HG02759 (cell line): Measurements from ENCODE around the gene EYA3.

Experiments
- ATAC-seq: cut with Tn5 transposase; IDR thresholded peaks from one replicate; pipeline ENCODE4 v1.9.1; 2021; ENCODE audit warnings: mild to moderate bottlenecking, moderate library complexity; ENCODE audit not compliant: unreplicated experiment

EYA3 gene

DNA sequence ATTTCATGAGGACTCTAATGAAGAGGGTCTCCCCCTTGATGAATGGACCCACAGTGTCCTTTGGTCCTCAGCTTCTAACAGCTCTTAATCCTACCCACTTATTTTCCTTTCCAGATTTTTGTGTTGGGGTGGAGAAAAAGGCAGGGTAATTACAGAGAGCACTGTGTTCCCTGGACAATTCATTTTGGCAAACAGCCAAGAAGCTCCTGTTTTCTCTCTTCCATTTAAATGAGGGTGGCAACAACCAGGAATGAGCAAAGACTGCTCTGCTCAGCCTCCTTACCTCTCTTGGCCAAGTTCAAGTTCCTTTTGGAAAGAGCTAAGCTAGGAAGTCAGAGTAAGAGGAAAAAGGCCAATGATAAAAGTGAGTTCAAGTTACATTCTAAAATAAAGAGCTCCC lies 116.7 kb downstream of the EYA3 start:
- no peak for ATAC-seq

DNA sequence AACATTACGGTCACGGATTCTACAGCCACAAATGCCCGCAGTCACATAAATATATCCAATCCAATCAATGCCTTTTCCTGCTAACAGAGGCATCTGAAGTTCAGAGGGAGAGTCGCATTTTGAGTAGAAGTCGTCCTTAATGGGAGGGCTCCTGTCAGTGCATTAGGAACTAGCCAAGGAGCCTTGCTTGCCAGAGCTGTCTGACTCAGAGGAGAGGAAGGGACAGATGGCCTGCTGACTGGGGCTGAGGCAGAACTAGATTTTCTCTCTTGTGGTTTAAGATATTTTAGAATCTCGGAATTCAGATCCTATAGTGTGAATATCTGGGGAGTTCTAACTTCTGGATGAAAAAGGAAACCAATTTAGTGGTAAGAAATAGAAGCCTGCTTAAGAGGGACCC lies 118.0 kb downstream of the EYA3 start:
- ATAC-seq = no peak

DNA sequence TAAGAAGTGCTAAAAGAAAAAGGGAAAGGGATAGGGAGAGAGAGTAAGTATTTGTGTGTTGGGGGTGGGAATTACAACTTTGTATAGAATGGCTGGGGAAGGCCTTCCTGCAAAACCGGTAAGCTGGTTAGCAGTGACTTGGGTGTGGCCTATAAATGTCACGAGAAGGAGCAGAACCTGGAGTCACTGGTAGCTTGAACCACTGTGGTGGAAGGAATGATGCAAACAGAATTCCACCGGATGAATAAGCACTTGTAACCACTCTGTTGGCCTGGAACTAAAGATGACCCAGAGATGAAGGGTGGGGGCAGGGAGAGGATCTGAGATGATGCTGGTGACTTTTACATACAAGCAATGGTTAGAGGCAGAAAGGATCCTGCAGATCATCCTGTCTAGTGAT lies 119.7 kb downstream of the EYA3 start:
- no peak for ATAC-seq

DNA sequence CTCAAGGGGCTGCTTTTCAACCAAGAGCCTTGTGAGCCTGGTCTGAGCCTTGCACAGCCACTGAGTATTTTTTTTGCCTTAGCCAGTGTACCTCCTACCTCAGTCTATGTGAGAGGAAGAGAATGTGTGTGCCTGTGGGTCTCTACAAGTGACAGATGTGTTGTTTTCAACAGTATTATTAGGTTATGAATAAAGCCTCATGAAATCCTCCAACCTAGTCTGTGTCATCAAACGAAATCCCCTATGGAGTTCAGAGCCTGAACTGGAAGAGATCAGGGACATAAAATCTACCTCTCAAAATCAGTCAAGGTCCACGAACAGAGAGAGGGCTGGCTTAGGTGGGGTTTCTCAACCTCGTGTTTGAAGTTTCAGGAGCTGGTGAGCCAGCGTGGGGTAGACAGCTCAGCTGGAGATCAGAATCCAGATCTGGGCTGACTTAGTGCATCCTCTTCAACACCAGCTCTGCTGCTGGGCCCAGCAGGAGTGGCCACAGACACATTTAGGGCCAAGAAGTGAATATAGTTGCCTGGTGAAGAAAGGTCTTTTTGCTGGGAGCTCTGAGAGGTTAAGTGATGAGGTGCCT lies 120.4 kb downstream of the EYA3 start:
- ATAC-seq = no peak

DNA sequence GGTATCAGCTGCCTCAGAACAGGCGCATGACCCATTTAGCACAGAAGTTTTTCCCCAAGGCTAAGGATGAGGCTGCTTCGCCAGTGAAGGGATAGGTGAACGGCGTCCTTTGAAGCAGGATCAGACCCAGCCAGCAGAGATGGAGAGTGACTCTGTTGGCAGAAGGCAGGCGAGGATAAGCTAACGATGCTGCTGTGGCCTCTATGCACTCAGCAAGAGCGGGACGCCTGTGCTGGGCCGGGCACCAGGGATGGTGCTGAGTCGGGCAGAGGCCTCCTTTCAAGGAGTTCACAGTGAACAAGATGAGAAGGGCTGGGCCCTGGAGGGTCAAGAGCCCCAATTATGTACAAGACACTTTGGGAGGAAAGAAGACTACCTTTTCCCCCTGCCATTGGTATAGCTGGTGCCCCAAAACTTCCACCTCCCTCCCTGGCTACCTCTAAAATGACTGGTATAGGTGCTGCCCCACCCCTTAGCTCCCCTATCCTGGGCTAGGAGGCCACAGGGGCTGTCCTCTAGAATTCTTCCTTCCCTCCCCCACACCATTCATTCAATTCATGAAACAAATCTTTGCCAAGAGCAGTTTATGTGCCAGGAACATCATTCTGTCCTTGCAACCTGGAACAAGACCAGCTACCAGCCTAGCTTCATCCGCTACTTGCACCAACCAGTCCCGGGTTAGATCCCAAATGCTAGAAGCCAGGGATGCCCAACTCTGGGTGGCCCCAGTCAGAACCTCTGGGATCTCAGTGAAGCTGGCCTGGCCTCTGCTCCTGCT lies 121.1 kb downstream of the EYA3 start:
- no peak for ATAC-seq

DNA sequence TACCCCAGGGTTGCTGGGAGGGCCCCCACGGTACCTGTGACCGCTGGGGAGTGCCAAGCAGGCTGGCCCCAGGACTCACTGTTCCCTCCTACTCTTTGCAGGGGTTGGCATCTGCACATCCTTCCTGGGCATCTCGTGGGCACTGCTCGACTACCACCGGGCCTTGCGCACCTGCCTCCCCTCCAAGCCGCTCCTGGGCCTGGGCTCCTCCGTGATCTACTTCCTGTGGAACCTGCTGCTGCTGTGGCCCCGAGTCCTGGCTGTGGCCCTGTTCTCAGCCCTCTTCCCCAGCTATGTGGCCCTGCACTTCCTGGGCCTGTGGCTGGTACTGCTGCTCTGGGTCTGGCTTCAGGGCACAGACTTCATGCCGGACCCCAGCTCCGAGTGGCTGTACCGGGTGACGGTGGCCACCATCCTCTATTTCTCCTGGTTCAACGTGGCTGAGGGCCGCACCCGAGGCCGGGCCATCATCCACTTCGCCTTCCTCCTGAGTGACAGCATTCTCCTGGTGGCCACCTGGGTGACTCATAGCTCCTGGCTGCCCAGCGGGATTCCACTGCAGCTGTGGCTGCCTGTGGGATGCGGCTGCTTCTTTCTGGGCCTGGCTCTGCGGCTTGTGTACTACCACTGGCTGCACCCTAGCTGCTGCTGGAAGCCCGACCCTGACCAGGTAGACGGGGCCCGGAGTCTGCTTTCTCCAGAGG lies 121.9 kb downstream of the EYA3 start:
- no peak for ATAC-seq

DNA sequence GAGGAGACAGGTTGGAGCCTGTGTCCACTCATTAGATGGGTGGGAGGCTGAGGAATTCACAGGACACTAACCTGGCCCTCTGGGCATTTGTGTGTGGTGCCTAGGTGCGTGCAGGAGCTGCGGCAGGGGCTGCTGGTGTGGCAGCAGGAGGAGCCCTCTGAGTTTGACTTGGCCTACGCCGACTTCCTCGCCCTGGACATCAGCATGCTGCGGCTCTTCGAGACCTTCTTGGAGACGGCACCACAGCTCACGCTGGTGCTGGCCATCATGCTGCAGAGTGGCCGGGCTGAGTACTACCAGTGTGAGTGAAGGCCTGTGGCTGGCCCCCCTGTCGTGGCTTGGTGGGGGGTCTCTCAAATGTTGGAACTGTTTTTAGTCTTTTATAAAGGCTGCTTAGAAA lies 125.0 kb downstream of the EYA3 start:
- no peak for ATAC-seq

DNA sequence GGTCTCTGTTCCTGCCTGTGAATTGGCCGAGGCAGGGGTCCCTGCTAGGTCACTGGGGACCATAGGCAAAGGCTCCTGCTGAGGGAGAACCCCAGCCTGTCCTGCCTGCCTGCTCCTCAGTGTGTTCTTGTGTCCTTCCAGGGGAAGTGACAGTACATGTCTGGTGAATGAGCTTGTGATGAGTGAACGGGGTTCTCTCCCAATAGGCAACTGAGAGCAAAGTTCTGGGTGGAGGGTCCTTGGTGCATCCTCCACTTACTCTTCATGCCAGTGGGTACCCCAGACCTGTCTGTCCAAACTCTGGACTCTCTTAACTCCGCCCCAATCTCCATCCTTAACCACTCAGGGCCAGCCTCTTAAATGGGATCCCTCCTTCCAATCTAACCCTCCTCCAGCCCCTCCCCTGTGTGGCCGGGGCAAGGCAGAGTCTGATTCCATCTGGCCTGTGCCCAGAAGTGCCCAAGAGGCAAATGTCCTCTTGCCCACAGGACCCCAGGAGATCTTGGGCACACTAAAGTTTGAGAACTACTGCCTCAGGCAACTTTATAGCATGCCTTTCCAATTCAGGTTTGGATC lies 126.7 kb downstream of the EYA3 start:
- no peak for ATAC-seq

DNA sequence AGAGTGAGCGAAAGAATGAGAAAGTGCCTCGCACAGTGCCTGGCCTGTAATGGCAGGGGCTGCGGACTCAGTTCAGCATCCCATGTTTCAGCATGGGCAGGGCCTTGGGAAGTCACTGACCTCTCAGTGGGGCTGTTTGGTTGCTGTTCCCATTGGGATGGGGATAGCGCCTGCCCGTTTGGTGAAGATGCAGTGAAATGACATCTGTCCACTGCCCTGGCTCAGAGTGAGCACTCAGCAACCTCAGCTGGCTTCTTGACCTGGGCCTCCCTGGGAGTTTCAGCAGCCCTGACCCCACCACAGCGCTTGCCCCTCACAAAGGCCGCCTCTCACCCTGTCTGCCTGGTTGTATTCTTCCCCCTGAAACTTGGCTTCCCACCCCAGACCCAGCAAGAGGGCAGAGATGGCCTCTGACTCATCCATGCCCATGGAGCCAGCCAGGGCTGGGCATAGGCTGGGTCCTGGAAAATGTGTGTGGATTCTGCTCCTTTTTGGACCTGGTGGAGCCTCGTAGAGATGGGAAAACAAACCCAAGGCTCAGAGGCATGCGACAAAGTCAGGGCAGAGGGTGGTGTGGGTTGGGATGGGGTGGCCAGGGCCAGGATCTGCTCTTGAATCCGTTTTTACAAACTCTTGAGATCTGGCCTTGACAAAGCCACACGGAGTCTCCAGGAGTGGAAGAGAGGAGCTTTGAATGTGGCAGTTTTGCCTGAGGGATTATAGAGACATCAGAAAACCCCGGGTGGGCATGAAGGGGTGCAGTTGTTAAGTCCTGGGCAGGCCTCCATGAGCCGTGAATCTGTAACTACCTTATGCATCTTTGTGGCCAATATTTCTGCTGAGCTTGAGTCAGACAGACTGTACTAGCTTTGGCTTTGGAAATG lies 127.4 kb downstream of the EYA3 start:
- ATAC-seq = no peak

DNA sequence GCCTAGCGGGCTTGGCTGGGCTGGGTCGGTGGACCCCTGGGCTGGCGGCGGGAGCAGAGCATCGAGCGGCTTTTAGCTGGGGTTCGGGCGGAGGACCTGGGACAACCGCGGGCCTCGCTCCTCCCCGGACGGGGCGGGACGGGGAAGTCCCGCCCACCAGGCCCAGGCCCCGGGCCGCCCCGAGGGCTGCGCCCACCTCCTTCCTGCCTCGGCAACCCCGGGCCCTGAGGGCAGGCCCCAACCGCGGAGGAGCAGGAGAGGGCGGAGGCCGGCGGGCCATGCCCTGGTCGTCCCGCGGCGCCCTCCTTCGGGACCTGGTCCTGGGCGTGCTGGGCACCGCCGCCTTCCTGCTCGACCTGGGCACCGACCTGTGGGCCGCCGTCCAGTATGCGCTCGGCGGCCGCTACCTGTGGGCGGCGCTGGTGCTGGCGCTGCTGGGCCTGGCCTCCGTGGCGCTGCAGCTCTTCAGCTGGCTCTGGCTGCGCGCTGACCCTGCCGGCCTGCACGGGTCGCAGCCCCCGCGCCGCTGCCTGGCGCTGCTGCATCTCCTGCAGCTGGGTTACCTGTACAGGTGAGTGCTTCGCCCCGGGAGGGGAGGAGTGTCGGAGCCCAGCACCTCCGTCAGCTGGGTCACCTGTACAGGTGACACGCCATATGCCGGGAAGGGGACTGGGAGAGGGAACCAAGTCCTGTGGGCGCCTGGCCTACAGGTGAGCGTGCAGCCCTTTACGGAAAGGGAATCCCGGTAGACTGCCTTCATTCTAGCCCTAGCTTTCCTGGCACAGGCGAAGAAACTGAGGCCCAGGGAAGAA lies 128.4 kb downstream of the EYA3 start, which contains the start of gene XKR8:
Gene XKR8, plus strand, starts transcription at position 182 of the 812 bp plus-strand sequence. Its CDS starts 97 bp downstream, at position 279.
- peak; percentile 84 for ATAC-seq

DNA sequence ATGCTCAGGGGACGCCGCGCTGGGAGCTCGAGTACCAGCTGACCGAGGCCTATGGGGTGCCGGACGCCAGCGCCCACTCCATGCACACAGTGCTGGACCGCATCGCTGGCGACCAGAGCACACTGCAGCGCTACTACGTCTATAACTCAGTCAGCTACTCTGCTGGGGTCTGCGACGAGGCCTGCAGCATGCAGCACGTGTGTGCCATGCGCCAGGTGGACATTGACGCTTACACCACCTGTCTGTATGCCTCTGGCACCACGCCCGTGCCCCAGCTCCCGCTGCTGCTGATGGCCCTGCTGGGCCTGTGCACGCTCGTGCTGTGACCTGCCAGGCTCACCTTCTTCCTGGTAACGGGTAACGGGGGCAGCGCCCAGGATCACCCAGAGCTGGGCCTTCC lies 129.9 kb downstream of the EYA3 start:
- ATAC-seq = no peak

DNA sequence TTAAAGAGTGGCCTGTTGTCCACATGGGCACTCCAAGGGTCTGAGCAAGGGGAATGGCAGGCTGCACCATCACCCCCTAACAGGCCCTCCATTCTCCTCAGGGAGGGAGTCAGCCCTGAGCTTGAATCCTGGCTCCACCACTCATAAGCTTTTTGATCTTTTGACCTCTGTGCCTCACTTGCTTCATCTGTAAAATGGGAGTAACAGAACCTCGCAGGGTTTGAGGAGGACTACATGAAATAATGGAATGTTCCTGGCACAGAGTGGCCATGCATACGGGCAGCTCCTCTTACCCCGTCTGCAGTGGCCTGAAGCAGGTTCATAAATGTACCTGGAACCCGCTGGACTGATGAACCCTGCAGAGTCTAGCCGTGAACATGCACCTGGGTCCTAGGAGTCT lies 130.8 kb downstream of the EYA3 start:
- no peak for ATAC-seq

DNA sequence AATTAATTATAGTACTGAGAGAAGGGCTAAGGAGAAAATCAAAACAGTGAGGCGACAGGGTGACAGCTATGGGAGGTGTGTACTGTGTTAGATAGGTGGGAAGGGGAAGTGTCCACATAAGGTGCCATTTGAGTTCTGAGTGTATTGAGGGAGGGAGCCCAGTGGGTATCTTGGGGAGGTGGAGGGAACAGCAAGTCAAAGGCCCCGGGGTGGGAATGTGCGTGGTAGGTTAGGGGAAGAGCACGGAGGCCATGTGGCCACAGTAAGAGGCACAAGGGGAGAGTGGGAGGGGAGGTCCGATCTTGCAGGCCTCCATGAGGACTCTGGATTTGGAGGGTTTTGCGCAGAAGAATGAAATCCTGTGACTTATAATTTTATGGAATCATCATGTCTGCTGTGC lies 131.6 kb downstream of the EYA3 start:
- ATAC-seq = no peak

DNA sequence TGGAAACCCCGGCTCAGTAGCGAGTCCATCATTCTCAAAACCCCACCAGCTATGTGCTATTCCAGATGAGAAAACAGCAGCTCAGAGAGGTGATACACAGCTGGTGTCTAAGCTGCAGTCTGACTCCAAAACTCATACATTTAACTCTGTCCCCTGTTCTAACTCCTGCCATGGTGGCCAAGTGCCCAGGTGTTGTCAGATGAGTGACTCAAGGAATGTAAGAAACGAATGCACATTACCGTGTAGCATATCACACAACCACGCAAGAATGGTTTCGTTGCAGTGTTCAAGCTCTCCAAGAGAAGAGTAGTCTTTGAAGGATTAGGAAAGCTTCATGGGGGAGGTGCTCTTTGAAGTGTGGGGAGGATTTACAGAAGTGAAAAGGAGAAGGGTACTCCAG lies 133.3 kb downstream of the EYA3 start:
- ATAC-seq = no peak

DNA sequence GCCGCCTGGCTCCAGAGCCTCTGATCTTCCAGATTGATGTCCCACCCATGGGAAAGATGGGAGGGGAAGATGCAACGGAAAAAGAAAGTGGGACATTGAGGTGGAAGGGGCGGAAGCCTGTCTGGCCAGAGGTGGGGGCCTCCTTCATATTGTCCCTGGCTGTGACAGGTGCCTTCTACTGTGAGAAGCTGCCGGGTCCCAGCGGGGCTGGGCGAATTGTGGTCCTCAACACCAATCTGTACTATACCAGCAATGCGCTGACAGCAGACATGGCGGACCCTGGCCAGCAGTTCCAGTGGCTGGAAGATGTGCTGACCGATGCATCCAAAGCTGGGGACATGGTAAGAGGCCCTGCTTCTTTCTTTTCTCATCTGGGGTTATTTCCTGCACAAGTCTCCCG lies 134.2 kb downstream of the EYA3 start:
- ATAC-seq = no peak

DNA sequence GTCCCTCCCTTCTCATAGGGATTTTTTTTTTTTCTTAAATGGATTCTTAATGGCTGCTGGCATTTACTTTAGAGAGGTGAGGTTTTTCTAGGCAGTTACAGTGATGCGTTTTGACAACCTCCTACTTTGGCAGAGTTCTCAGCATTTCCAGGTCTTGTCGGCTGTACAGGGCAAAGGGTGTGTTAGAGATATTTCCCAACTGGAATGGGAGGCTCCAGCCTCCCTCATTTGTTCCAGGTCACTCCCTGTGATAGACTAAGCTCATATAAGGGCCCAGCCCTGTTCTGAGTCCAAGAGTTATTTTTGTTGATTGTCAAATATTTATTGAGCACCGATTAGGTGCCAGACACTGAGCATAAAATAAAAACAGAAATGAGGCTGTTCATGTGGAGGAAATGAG lies 136.3 kb downstream of the EYA3 start:
- ATAC-seq = no peak

DNA sequence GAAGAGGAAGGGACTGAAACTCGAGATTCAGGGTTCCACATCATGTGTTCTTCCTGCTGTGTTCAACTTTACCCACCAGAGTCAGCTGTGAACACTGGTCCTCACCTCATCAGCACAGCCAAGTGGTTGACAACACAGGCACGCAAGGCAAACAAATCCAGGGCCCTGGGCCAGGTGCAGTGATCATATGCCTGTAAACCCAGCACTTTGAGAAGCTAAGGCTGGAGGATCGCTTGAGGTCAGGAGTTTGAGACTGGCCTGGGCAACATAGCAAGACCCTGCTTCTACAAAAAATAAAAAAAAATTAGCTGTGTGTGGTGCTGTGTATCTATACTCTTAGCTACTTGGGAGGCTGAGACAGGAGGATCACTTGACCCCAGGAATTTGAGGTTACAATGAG lies 137.0 kb downstream of the EYA3 start:
- no peak for ATAC-seq

DNA sequence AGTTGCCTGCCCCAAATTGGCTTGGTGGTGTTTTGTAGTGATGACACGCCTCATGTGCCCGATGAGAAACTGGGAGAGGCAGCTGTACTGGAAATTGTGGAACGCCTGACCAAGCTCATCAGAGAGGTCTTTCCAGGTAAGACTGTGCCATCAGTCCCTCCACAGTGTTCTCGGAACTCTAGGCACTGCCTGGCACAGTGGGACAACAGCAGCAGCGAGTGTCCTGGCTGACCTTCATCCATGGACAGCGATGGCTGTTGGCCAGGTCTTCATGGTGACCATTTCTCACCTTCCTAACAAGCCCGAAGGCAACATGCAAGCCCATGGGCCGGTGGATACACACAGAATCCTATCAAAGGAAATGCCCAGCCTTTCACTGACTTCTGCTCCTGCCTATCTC lies 139.4 kb downstream of the EYA3 start:
- ATAC-seq = no peak

DNA sequence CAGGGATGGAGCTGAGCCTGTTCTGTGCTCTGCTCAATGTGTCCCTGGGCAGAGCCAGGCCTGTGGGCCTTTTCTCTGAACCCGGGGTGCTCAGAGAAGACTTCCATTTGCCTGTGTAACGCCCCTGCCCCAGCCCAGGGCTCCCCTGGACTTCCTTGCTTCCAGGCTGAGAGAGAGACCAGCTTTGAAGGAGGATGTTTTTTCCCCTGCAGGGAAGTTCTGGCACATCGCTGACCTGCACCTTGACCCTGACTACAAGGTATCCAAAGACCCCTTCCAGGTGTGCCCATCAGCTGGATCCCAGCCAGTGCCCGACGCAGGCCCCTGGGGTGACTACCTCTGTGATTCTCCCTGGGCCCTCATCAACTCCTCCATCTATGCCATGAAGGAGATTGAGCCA lies 143.4 kb downstream of the EYA3 start:
- no peak for ATAC-seq
